GM03348 (cell line): Measurements from ENCODE around the gene BRD1.
"Not testable (repeated sequence)": the region's sequence is repeated elsewhere in the genome, so short reads cannot be mapped to it uniquely, and the experiment has no call there.

Experiments used
- DNase-seq: peaks from one replicate; pipeline ENCODE4 v3.0.0; 2012; ENCODE audit warnings: low spot score

BRD1 gene

GRCh38 chr22:49825944-49826602 lies 1.6 kb downstream of the BRD1 start:
- DNase-seq: peak; percentile 48

GRCh38 chr22:49825436-49825835 lies 2.2 kb downstream of the BRD1 start:
- peak; percentile 62 for DNase-seq

- DNase-seq: no peak
Observed at GRCh38 chr22:49824936-49825335, 2.7 kb downstream of the BRD1 start.

GRCh38 chr22:49824185-49824925 lies 3.3 kb downstream of the BRD1 start:
- DNase-seq: no peak

- no peak for DNase-seq
Observed at GRCh38 chr22:49823289-49824045, 4.2 kb downstream of the BRD1 start.

- not testable (repeated sequence) for DNase-seq
Observed at GRCh38 chr22:49821741-49822140, 5.9 kb downstream of the BRD1 start.

GRCh38 chr22:49820984-49821383 lies 6.7 kb downstream of the BRD1 start:
- DNase-seq: no peak

GRCh38 chr22:49817359-49817758 lies 10.3 kb downstream of the BRD1 start:
- no peak for DNase-seq

GRCh38 chr22:49815641-49816091 lies 12.0 kb downstream of the BRD1 start:
- no peak for DNase-seq

- no peak for DNase-seq
Observed at GRCh38 chr22:49814856-49815255, 12.8 kb downstream of the BRD1 start.

GRCh38 chr22:49814164-49814686 lies 13.4 kb downstream of the BRD1 start:
- DNase-seq: no peak

- DNase-seq: peak; percentile 39
Observed at GRCh38 chr22:49812838-49813237, 14.8 kb downstream of the BRD1 start.

- no peak for DNase-seq
Observed at GRCh38 chr22:49811020-49811791, 16.5 kb downstream of the BRD1 start.

GRCh38 chr22:49810363-49811019 lies 17.2 kb downstream of the BRD1 start:
- no peak for DNase-seq

GRCh38 chr22:49807780-49808708 lies 19.6 kb downstream of the BRD1 start:
- no peak for DNase-seq

GRCh38 chr22:49807129-49807528 lies 20.5 kb downstream of the BRD1 start:
- DNase-seq: no peak

- no peak for DNase-seq
Observed at GRCh38 chr22:49803737-49804375, 23.8 kb downstream of the BRD1 start.

- no peak for DNase-seq
Observed at GRCh38 chr22:49803134-49803533, 24.5 kb downstream of the BRD1 start.

- no peak for DNase-seq
Observed at GRCh38 chr22:49801391-49802060, 26.1 kb downstream of the BRD1 start.
